ENCODE results near the gene TMEM9.
A peak's percentile ranks its signal among the peaks of the same experiment; 100 is the strongest.

The TMEM9 gene

GRCh38 chr1:201181726-201182125 lies 27.5 kb upstream of the TMEM9 start:
- no peak overlapping the region for H3K27ac Mint-ChIP-seq
- H3K27me3 Mint-ChIP-seq: peaks cover 10% of the 10 kb centered on the region
- no peaks in the 10 kb centered on the region for H3K4me1 Mint-ChIP-seq (ENCODE audit: low read depth)
- H3K9me3 Mint-ChIP-seq (ENCODE audit: low read depth): no peaks in the 10 kb centered on the region
- no peak overlapping the region for H3K4me3 Mint-ChIP-seq
- H3K36me3 Mint-ChIP-seq: peaks cover 2% of the 10 kb centered on the region

GRCh38 chr1:201181323-201181722 lies 27.0 kb upstream of the TMEM9 start:
- H3K9me3 Mint-ChIP-seq (ENCODE audit: low read depth): no peaks in the 10 kb centered on the region
- H3K4me1 Mint-ChIP-seq (ENCODE audit: low read depth): no peaks in the 10 kb centered on the region

GRCh38 chr1:201180901-201181300 lies 26.6 kb upstream of the TMEM9 start:
- Mint-ChIP-seq H3K27ac (no peak overlapping the region), H3K36me3 (peaks cover 2% of the 10 kb centered on the region), H3K9me3 (ENCODE audit: low read depth) (no peaks in the 10 kb centered on the region), H3K27me3 (peaks cover 10% of the 10 kb centered on the region), H3K4me1 (ENCODE audit: low read depth) (no peaks in the 10 kb centered on the region), H3K4me3 (no peak overlapping the region)

More at GRCh38 chr1:201181323-201181722, 27.0 kb upstream of the TMEM9 start:
- Mint-ChIP-seq H3K27ac (no peak overlapping the region), H3K4me3 (no peak overlapping the region), H3K36me3 (peaks cover 2% of the 10 kb centered on the region), H3K27me3 (peaks cover 10% of the 10 kb centered on the region)

- H3K27ac Mint-ChIP-seq: no peak overlapping the region
- H3K9me3 Mint-ChIP-seq (ENCODE audit: low read depth): no peaks in the 10 kb centered on the region
- no peak overlapping the region for H3K4me3 Mint-ChIP-seq
- peaks cover 12% of the 10 kb centered on the region for H3K27me3 Mint-ChIP-seq
- peaks cover 2% of the 10 kb centered on the region for H3K36me3 Mint-ChIP-seq
- H3K4me1 Mint-ChIP-seq (ENCODE audit: low read depth): no peaks in the 10 kb centered on the region
Observed at GRCh38 chr1:201180141-201180540, 25.9 kb upstream of the TMEM9 start.

GRCh38 chr1:201178718-201179117 lies 24.4 kb upstream of the TMEM9 start:
- H3K4me3 Mint-ChIP-seq: no peak overlapping the region

GRCh38 chr1:201176940-201177339 lies 22.7 kb upstream of the TMEM9 start:
- Mint-ChIP-seq H3K9me3 (ENCODE audit: low read depth) (no peaks in the 10 kb centered on the region), H3K27me3 (peaks cover 16% of the 10 kb centered on the region), H3K4me3 (no peak overlapping the region)

More at GRCh38 chr1:201178718-201179117, 24.4 kb upstream of the TMEM9 start:
- Mint-ChIP-seq H3K27me3 (peaks cover 12% of the 10 kb centered on the region), H3K4me1 (ENCODE audit: low read depth) (no peaks in the 10 kb centered on the region), H3K9me3 (ENCODE audit: low read depth) (no peaks in the 10 kb centered on the region), H3K27ac (no peak overlapping the region), H3K36me3 (peaks cover 2% of the 10 kb centered on the region)

GRCh38 chr1:201175820-201176500 lies 21.7 kb upstream of the TMEM9 start:
- Mint-ChIP-seq H3K4me1 (ENCODE audit: low read depth) (peaks cover 7% of the 10 kb centered on the region), H3K4me3 (no peak overlapping the region), H3K9me3 (ENCODE audit: low read depth) (no peaks in the 10 kb centered on the region), H3K27me3 (peaks cover 13% of the 10 kb centered on the region), H3K36me3 (peaks cover 2% of the 10 kb centered on the region), H3K27ac (no peak overlapping the region)

More at GRCh38 chr1:201176940-201177339, 22.7 kb upstream of the TMEM9 start:
- Mint-ChIP-seq H3K27ac (no peak overlapping the region), H3K4me1 (ENCODE audit: low read depth) (peaks cover 1% of the 10 kb centered on the region), H3K36me3 (peaks cover 2% of the 10 kb centered on the region)

GRCh38 chr1:201173736-201174135 lies 19.5 kb upstream of the TMEM9 start:
- no peaks in the 10 kb centered on the region for H3K9me3 Mint-ChIP-seq (ENCODE audit: low read depth)
- H3K27ac Mint-ChIP-seq: no peak overlapping the region
- peaks cover 13% of the 10 kb centered on the region for H3K4me1 Mint-ChIP-seq (ENCODE audit: low read depth)
- H3K4me3 Mint-ChIP-seq: no peak overlapping the region
- peaks cover 2% of the 10 kb centered on the region for H3K36me3 Mint-ChIP-seq
- peaks cover 13% of the 10 kb centered on the region for H3K27me3 Mint-ChIP-seq

GRCh38 chr1:201172999-201173610 lies 18.8 kb upstream of the TMEM9 start:
- no peaks in the 10 kb centered on the region for H3K9me3 Mint-ChIP-seq (ENCODE audit: low read depth)
- no peak overlapping the region for H3K4me3 Mint-ChIP-seq
- H3K27ac Mint-ChIP-seq: no peak overlapping the region
- H3K36me3 Mint-ChIP-seq: no peaks in the 10 kb centered on the region
- H3K4me1 Mint-ChIP-seq (ENCODE audit: low read depth): peaks cover 13% of the 10 kb centered on the region
- peaks cover 10% of the 10 kb centered on the region for H3K27me3 Mint-ChIP-seq

GRCh38 chr1:201172326-201172725 lies 18.1 kb upstream of the TMEM9 start:
- H3K36me3 Mint-ChIP-seq: no peaks in the 10 kb centered on the region
- peaks cover 8% of the 10 kb centered on the region for H3K27me3 Mint-ChIP-seq
- peak overlapping the region; percentile 81 for H3K4me3 Mint-ChIP-seq
- H3K4me1 Mint-ChIP-seq (ENCODE audit: low read depth): peaks cover 13% of the 10 kb centered on the region
- H3K9me3 Mint-ChIP-seq (ENCODE audit: low read depth): no peaks in the 10 kb centered on the region
- H3K27ac Mint-ChIP-seq: no peak overlapping the region

GRCh38 chr1:201171063-201172036 lies 17.1 kb upstream of the TMEM9 start:
- no peaks in the 10 kb centered on the region for H3K36me3 Mint-ChIP-seq
- H3K4me1 Mint-ChIP-seq (ENCODE audit: low read depth): peaks cover 13% of the 10 kb centered on the region
- no peaks in the 10 kb centered on the region for H3K9me3 Mint-ChIP-seq (ENCODE audit: low read depth)
- peak overlapping the region; percentile 81 for H3K4me3 Mint-ChIP-seq
- H3K27me3 Mint-ChIP-seq: peaks cover 8% of the 10 kb centered on the region
- H3K27ac Mint-ChIP-seq: peak overlapping the region; percentile 61

- H3K4me3 Mint-ChIP-seq: peak overlapping the region; percentile 81
- no peaks in the 10 kb centered on the region for H3K36me3 Mint-ChIP-seq
- H3K4me1 Mint-ChIP-seq (ENCODE audit: low read depth): peaks cover 13% of the 10 kb centered on the region
- H3K27ac Mint-ChIP-seq: peak overlapping the region; percentile 61
- H3K27me3 Mint-ChIP-seq: peaks cover 8% of the 10 kb centered on the region
- no peaks in the 10 kb centered on the region for H3K9me3 Mint-ChIP-seq (ENCODE audit: low read depth)
Observed at GRCh38 chr1:201170533-201171062, 16.3 kb upstream of the TMEM9 start.

- peaks cover 5% of the 10 kb centered on the region for H3K27me3 Mint-ChIP-seq
- H3K27ac Mint-ChIP-seq: peak overlapping the region; percentile 55
- no peaks in the 10 kb centered on the region for H3K9me3 Mint-ChIP-seq (ENCODE audit: low read depth)
- peaks cover 13% of the 10 kb centered on the region for H3K4me1 Mint-ChIP-seq (ENCODE audit: low read depth)
- H3K36me3 Mint-ChIP-seq: no peaks in the 10 kb centered on the region
- H3K4me3 Mint-ChIP-seq: peak overlapping the region; percentile 81
Observed at GRCh38 chr1:201169971-201170532, 15.8 kb upstream of the TMEM9 start.

GRCh38 chr1:201169203-201169602 lies 14.9 kb upstream of the TMEM9 start:
- Mint-ChIP-seq H3K9me3 (ENCODE audit: low read depth) (no peaks in the 10 kb centered on the region), H3K27me3 (peaks cover 5% of the 10 kb centered on the region), H3K36me3 (no peaks in the 10 kb centered on the region), H3K4me3 (no peak overlapping the region), H3K4me1 (ENCODE audit: low read depth) (peaks cover 13% of the 10 kb centered on the region), H3K27ac (no peak overlapping the region)

Measured in activated naive CD8-positive, alpha-beta T cell (primary cell).